H9 (cell line): ENCODE results near the gene ACOX1. TPM values are rescaled to one million over a fixed set of nuclear protein-coding genes. Genes with fewer than 3 reads are reported as not detected.

Experiments
- DNase-seq: peaks from one replicate; pipeline ENCODE4 v3.0.0-alpha.2; 2017
- H2AFZ ChIP-seq: one replicate; pipeline ENCODE4 v1.6.1; 2013; ENCODE audit warnings: mild to moderate bottlenecking, low read length, control low read depth, moderate library complexity
- H2AK5ac ChIP-seq: 2 replicates; pipeline ENCODE4 v1.6.1; 2013; ENCODE audit warnings: low read length, control low read depth, mixed read lengths; ENCODE audit not compliant: insufficient read length
- H2BK120ac ChIP-seq: one replicate; pipeline ENCODE4 v1.6.1; 2013; ENCODE audit warnings: low read depth, mild to moderate bottlenecking, low read length, control low read depth, inconsistent platforms; ENCODE audit not compliant: poor library complexity, severe bottlenecking
- H2BK12ac ChIP-seq: 2 replicates; pipeline ENCODE4 v1.6.1; 2013; ENCODE audit warnings: low read length, control low read depth, mixed read lengths, low read depth; ENCODE audit not compliant: insufficient read length
- H2BK15ac ChIP-seq: 2 replicates; pipeline ENCODE4 v1.6.1; 2013; ENCODE audit warnings: low read depth, low read length, control low read depth
- H2BK20ac ChIP-seq: one replicate; pipeline ENCODE4 v1.6.1; 2013; ENCODE audit warnings: low read depth, mild to moderate bottlenecking, low read length, control low read depth, inconsistent platforms; ENCODE audit not compliant: poor library complexity, severe bottlenecking
- H2BK5ac ChIP-seq: 2 replicates; pipeline ENCODE4 v1.6.1; 2013; ENCODE audit warnings: low read length, control low read depth, mixed read lengths; ENCODE audit not compliant: insufficient read length
- H3K14ac ChIP-seq: 2 replicates; pipeline ENCODE4 v1.6.1; 2013; ENCODE audit warnings: low read length, control low read depth; ENCODE audit not compliant: insufficient read depth
- H3K18ac ChIP-seq: 2 replicates; pipeline ENCODE4 v1.6.1; 2013; ENCODE audit warnings: low read depth, mild to moderate bottlenecking, mixed read lengths, low read length, control low read depth; ENCODE audit not compliant: insufficient read length
- H3K23ac ChIP-seq: 2 replicates; pipeline ENCODE4 v1.6.1; 2013; ENCODE audit warnings: low read length, control low read depth, mixed read lengths, low read depth; ENCODE audit not compliant: insufficient read length
- H3K23me2 ChIP-seq: 2 replicates; pipeline ENCODE4 v1.6.1; 2013; ENCODE audit warnings: low read depth, mild to moderate bottlenecking, mixed read lengths, low read length, control low read depth; ENCODE audit not compliant: insufficient read length, poor library complexity, severe bottlenecking
- H3K27ac ChIP-seq: 2 replicates; pipeline ENCODE4 v1.5.1; 2013; ENCODE audit warnings: low read length, control low read depth, mixed read lengths, low read depth; ENCODE audit not compliant: insufficient read length
- H3K27me3 ChIP-seq: 2 replicates; pipeline ENCODE4 v1.6.1; 2013; ENCODE audit warnings: low read length, control low read depth, inconsistent platforms; ENCODE audit not compliant: insufficient read depth
- H3K4ac ChIP-seq: 2 replicates; pipeline ENCODE4 v1.6.1; 2013; ENCODE audit warnings: low read depth, mild to moderate bottlenecking, control low read depth, inconsistent platforms, low read length, moderate library complexity
- H3K4me1 ChIP-seq: 2 replicates; pipeline ENCODE4 v1.6.1; 2013; ENCODE audit warnings: low read length, control low read depth, inconsistent platforms; ENCODE audit not compliant: insufficient read depth
- H3K4me2 ChIP-seq: 2 replicates; pipeline ENCODE4 v1.6.1; 2013; ENCODE audit warnings: low read length, control low read depth, mixed read lengths; ENCODE audit not compliant: insufficient read length, insufficient read depth
- H3K56ac ChIP-seq: 2 replicates; pipeline ENCODE4 v1.6.1; 2013; ENCODE audit warnings: low read depth, mild to moderate bottlenecking, mixed read lengths, low read length, control low read depth; ENCODE audit not compliant: insufficient read length
- H3K79me1 ChIP-seq: 2 replicates; pipeline ENCODE4 v1.6.1; 2013; ENCODE audit warnings: low read depth, mild to moderate bottlenecking, moderate library complexity, low read length, control low read depth, inconsistent platforms; ENCODE audit not compliant: insufficient read depth, poor library complexity, severe bottlenecking
- H3K79me2 ChIP-seq: 2 replicates; pipeline ENCODE4 v1.6.1; 2013; ENCODE audit warnings: low read length, control low read depth, inconsistent platforms; ENCODE audit not compliant: insufficient read depth
- H3K9ac ChIP-seq: 2 replicates; pipeline ENCODE4 v1.6.1; 2013; ENCODE audit warnings: low read length, control low read depth, mixed read lengths; ENCODE audit not compliant: insufficient read length; ENCODE audit errors: extremely low read depth
- H3K9me3 ChIP-seq: one replicate; pipeline ENCODE4 v1.6.1; 2013; ENCODE audit warnings: low read depth, low read length, inconsistent platforms; ENCODE audit not compliant: control insufficient read depth
- H3T11ph ChIP-seq: one replicate; pipeline ENCODE4 v1.6.1; 2013; ENCODE audit warnings: mild to moderate bottlenecking, low read length, control low read depth, inconsistent platforms
- H4K20me1 ChIP-seq: one replicate; pipeline ENCODE4 v1.6.1; 2013; ENCODE audit not compliant: control insufficient read depth, insufficient read length, insufficient read depth
- H4K5ac ChIP-seq: 2 replicates; pipeline ENCODE4 v1.6.1; 2013; ENCODE audit warnings: low read depth, mild to moderate bottlenecking, mixed read lengths, low read length, control low read depth; ENCODE audit not compliant: insufficient read length
- H4K8ac ChIP-seq: replicated peaks from 2 replicates; pipeline ENCODE4 v1.6.1; 2013; ENCODE audit warnings: low read length, control low read depth, mixed read lengths, low read depth; ENCODE audit not compliant: insufficient read length
- H4K91ac ChIP-seq: 2 replicates; pipeline ENCODE4 v1.6.1; 2013; ENCODE audit warnings: low read depth, mild to moderate bottlenecking, moderate library complexity, mixed read lengths, low read length, control low read depth; ENCODE audit not compliant: insufficient read length
- H3K27ac Mint-ChIP-seq, 3 experiments: 2 replicates in 2 of 3; 3 replicates in 1 of 3; pipeline ENCODE4 v1.8.0; 2020 to 2021; ENCODE audit warnings: mixed read lengths in 3 of 3, mild to moderate bottlenecking in 1 of 3, moderate library complexity in 1 of 3
- H3K27me3 Mint-ChIP-seq: 2 replicates; pipeline ENCODE4 v1.8.0; 2021; ENCODE audit warnings: low read depth, mild to moderate bottlenecking, moderate library complexity, mixed read lengths
- H3K36me3 Mint-ChIP-seq, 3 experiments: 2 replicates in 2 of 3; 3 replicates in 1 of 3; pipeline ENCODE4 v1.8.0; 2020 to 2021; ENCODE audit warnings: low read depth in 3 of 3, mixed read lengths in 3 of 3; ENCODE audit not compliant: insufficient read depth in 1 of 3
- H3K4me1 Mint-ChIP-seq, 2 experiments: 2 replicates each; pipeline ENCODE4 v1.8.0; 2020; ENCODE audit warnings: mixed read lengths in 2 of 2
- H3K4me3 Mint-ChIP-seq, 2 experiments: 2 replicates in 1 of 2; 3 replicates in 1 of 2; pipeline ENCODE4 v1.8.0; 2020 to 2021; ENCODE audit warnings: mild to moderate bottlenecking in 2 of 2, mixed read lengths in 2 of 2, moderate library complexity in 1 of 2
- H3K9me3 Mint-ChIP-seq, 2 experiments: 2 replicates in 1 of 2; 3 replicates in 1 of 2; pipeline ENCODE4 v1.8.0; 2020; ENCODE audit warnings: mild to moderate bottlenecking in 2 of 2, mixed read lengths in 2 of 2, moderate library complexity in 1 of 2
- WGBS: extraction: QIAGEN DNeasy Blood & Tissue Kit; methylation state at CpG from one replicate; pipeline ENCODE4 v1.1.7; 2013; ENCODE audit warnings: missing lambda C conversion rate, low lambda C conversion rate, mixed read lengths; ENCODE audit not compliant: insufficient read length; ENCODE audit errors: extremely low coverage; 5-methylcytosine and 5-hydroxymethylcytosine counted together
- total RNA-seq: library from RNA; stranded (reverse); gene quantifications from 2 replicates; pipeline ENCODE4 v1.2.1, GENCODE V29; 2021
- TF ChIP-seq, protein P1 (sequence below): fragments of 200-600 bp; sonication (generic); conservative IDR thresholded peaks from 3 replicates; pipeline ENCODE4 v1.8.0; 2021; ENCODE audit warnings: antibody characterized with exemption, mild to moderate bottlenecking

ACOX1 gene
- total RNA-seq, 1 experiment from 2014 or later = 27.4 TPM

DNA sequence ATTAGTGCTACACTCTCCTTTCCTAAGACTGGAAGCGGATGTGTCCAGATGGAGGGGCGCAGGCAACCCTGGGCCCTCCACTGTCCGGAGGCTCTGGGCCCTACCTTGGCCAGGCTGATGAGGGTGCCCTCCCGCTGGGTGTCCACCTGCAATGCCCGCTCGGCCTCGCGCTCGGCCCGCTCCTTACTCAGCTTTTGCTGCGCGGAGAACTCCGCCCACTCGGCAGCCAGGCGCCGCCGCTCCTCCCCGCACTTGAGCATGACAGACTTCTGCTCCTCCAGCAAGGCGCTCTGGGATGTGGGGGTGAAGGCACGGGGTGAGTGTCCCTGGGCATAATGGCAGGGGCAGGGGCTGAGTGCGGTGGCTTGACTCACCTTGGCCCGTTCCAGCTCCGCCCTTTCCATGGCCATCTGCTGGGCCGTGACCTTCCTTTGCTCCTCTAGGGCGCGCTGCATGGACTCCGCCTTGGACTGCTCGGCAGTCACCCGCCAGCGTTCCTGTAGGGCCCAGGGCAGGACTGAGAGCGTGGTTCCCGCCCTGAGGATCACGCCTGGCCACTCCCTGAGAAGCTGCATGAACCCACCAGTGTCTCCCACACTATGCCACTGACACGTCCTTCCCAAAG lies 64.2 kb downstream of the ACOX1 start:
- H3K9ac ChIP-seq = no peak overlapping the region
- H2BK15ac ChIP-seq = no peak overlapping the region
- no peaks in the 10 kb centered on the region for H3K79me2 ChIP-seq
- H3K27ac Mint-ChIP-seq = peak overlapping the region in 2 of 3 experiments; percentile 61 to 68; a peak in 1 of 7 replicates
- no peak overlapping the region for H3K4me2 ChIP-seq
- no peaks in the 10 kb centered on the region for H3K9me3 ChIP-seq
- H2BK5ac ChIP-seq = no peak overlapping the region
- no peak overlapping the region for H3T11ph ChIP-seq
- no peaks in the 10 kb centered on the region for H3K4me1 ChIP-seq
- no peak overlapping the region for H3K14ac ChIP-seq
- H3K27me3 Mint-ChIP-seq = no peaks in the 10 kb centered on the region
- TF ChIP-seq, protein P1, sequence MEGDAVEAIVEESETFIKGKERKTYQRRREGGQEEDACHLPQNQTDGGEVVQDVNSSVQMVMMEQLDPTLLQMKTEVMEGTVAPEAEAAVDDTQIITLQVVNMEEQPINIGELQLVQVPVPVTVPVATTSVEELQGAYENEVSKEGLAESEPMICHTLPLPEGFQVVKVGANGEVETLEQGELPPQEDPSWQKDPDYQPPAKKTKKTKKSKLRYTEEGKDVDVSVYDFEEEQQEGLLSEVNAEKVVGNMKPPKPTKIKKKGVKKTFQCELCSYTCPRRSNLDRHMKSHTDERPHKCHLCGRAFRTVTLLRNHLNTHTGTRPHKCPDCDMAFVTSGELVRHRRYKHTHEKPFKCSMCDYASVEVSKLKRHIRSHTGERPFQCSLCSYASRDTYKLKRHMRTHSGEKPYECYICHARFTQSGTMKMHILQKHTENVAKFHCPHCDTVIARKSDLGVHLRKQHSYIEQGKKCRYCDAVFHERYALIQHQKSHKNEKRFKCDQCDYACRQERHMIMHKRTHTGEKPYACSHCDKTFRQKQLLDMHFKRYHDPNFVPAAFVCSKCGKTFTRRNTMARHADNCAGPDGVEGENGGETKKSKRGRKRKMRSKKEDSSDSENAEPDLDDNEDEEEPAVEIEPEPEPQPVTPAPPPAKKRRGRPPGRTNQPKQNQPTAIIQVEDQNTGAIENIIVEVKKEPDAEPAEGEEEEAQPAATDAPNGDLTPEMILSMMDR = peak; percentile 27; the same call in 2 of the 3 replicates
- DNase-seq = peak; percentile 83
- no CpG with 5 or more reads among the region's 34 CpGs for WGBS
- H2BK120ac ChIP-seq = no peak overlapping the region
- peaks cover 2 to 5% of the 10 kb centered on the region in 2 experiments; a peak in 2 of 4 replicates for H3K4me1 Mint-ChIP-seq
- H3K79me1 ChIP-seq = no peaks in the 10 kb centered on the region
- no peaks in the 10 kb centered on the region for H3K9me3 Mint-ChIP-seq
- H3K4ac ChIP-seq = no peak overlapping the region
- no peak overlapping the region for H3K27ac ChIP-seq
- no peak overlapping the region for H4K8ac ChIP-seq
- H3K56ac ChIP-seq = no peak overlapping the region
- no peaks in the 10 kb centered on the region for H3K27me3 ChIP-seq
- H3K18ac ChIP-seq = no peak overlapping the region
- H4K5ac ChIP-seq = no peak overlapping the region
- H3K23ac ChIP-seq = no peak overlapping the region
- no peak overlapping the region for H2BK20ac ChIP-seq
- H4K91ac ChIP-seq = no peak overlapping the region
- H4K20me1 ChIP-seq = no peaks in the 10 kb centered on the region
- H3K4me3 Mint-ChIP-seq = no peak overlapping the region
- H2BK12ac ChIP-seq = no peak overlapping the region
- no peak overlapping the region for H2AK5ac ChIP-seq
- H3K36me3 Mint-ChIP-seq = peaks cover 0 to 22% (median 2%) of the 10 kb centered on the region in 3 experiments; a peak in 4 of 7 replicates
- peaks cover 3% of the 10 kb centered on the region for H3K23me2 ChIP-seq
- no peak overlapping the region for H2AFZ ChIP-seq
